HCEC 1CT (cell line): ENCODE measurements around the gene SERINC5.
"Not testable (repeated sequence)": the region's sequence is repeated elsewhere in the genome, so short reads cannot be mapped to it uniquely, and the experiment has no call there.

Experiments used
- DNase-seq: peaks from one replicate; pipeline ENCODE4 v3.0.0-alpha.2; 2017

SERINC5 gene

GRCh38 chr5:80194468-80194867, 61.4 kb downstream of the SERINC5 start:
- no peak for DNase-seq

GRCh38 chr5:80193401-80193800, 62.4 kb downstream of the SERINC5 start:
- no peak for DNase-seq

GRCh38 chr5:80192507-80193241, 63.2 kb downstream of the SERINC5 start:
- peak; percentile 46 for DNase-seq

GRCh38 chr5:80191991-80192398, 63.9 kb downstream of the SERINC5 start:
- no peak for DNase-seq

- DNase-seq: no peak
Measured at GRCh38 chr5:80191397-80191796, 64.5 kb downstream of the SERINC5 start.

DNA sequence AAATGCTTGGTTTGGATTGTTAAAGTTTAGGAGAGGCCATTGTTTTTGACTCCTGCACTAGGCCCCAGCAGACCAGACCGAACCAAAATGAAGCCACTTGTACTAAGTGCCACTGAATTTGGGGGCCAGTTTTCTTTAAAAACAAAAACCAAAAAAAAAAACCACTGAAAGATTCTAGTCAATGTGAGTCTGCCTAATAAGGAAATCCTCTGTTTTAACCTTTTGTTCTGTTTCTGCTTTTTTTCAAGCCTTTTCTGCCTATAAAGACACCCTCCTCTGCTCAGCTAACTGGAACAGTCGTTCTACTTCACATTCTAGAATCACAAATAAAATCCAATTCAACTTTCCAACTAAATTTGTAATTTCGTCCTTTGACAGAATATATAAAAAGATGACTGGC, 64.9 kb downstream of the SERINC5 start:
- DNase-seq: no peak

DNA sequence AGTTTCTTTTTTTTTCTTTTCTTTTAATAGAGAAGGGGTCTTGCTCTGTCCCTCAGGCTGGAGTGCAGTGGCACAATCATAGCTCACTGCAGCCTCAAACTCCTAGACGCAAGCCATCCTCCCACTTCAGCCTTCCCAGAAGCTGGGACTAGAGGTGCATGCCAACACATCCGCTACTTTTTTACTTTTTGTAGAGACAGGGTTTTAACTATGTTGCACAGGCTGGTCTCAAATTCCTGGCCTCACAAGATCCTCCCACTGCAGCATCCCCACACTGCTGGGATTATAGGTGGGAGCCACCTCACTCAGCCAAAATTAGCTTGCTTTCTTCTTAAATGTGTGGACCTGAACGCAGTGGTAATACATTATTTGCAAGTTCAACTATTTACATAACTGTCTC, 66.1 kb downstream of the SERINC5 start:
- no peak for DNase-seq

GRCh38 chr5:80189201-80189600, 66.6 kb downstream of the SERINC5 start:
- DNase-seq: no peak

DNA sequence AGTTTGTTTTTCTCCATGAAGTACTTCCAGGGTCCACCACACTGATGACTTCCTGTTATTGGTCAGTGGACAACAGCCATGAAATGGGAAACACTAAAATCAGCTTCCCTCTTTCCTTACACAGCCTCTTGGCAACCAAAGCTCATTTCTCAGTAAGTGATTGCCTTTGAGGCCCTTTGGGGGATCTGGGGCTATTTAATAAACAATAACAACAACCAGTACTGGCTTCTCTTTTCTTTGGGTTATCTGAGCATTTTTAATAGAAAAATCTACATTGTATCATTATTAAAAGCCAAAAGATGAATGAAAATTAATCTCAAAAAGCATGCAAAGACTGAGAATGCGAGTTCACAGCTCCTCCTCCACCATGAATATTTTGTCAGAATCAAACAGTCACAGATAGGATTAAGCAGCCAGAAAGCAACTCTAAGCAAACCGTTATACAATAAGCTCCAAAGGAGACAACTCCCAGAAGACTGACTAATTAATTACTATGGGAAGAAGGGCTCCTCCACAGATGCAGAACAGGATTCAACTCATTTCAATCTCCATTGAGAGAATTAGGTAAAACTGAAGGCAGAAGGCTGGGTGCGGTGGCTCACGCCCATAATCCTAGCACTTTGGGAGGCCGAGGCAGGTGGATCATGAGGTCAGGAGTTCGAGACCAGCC, 68.3 kb downstream of the SERINC5 start:
- no peak for DNase-seq

DNA sequence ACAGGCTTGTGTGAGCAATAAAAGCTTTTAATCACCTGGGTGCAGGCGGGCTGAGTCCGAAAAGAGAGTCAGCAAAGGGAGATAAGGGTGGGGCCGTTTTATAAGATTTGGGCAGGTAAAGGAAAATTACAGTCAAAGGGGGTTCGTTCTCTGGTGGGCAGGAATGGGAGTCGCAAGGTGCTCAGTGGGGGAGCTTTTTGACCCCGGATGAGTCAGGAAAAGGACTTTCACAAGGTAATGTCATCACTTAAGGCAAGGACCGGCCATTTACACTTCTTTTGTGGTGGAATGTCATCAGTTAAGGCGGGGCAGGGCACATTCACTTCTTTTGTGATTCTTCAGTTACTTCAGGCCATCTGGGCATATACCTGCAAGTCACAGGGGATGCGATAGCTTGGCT, 70.3 kb downstream of the SERINC5 start:
- DNase-seq: not testable (repeated sequence)

DNA sequence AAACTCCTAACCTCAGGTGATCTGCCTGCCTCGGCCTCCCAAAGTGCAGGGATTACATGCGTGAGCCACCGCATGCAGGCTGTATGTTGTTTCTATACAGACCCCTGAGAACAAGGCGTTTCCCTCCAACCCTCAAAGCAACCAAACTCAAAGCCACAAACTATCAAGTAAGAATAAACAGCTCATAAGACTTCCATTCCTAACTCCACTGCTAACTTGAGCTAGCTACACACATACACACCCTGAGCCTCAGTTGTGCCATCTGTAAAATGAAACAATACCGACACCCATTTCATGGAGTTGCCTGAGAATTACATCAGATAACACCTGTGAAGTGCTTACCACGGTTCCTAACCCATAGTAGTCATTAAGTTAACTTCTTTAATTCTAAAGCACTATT, 70.8 kb downstream of the SERINC5 start:
- DNase-seq: no peak

DNA sequence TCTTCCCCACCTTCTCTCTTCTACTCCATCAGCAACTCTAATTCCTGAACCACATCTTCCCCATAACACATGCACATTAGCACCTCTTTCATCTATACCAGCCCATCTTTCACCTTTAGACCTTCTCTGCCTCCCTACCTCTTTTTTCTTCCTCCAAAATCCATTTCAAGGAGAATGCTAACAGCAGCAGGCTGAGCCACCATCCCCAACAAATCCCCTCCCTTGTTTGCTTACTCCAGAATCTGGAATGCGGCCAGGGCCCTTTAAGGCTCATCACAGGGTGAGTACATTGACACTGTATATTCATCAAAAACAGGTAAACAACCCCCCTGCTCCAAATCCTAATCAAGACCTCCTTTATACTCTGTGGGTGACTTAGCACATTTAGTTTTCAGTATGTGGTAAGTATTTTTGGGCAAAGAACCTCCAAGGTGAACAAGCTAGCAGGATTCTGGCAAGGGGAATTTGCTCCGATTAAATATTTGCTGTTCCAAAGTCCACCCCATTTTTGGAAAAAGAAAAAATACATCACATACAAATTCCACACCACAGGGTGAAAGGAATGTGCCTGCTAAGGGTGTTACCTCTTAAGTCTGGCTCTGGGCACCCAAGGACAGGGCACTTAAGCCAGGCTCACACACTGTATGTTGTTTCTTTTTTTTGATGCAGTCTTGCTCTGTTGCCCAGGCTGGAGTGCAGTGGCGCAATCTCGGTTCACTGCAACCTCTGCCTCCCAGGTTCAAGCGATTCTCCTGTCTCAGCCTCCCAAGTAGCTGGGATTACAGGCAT, 71.4 kb downstream of the SERINC5 start:
- DNase-seq: no peak

- DNase-seq: not testable (repeated sequence)
Measured at GRCh38 chr5:80183728-80184234, 72.1 kb downstream of the SERINC5 start.

DNA sequence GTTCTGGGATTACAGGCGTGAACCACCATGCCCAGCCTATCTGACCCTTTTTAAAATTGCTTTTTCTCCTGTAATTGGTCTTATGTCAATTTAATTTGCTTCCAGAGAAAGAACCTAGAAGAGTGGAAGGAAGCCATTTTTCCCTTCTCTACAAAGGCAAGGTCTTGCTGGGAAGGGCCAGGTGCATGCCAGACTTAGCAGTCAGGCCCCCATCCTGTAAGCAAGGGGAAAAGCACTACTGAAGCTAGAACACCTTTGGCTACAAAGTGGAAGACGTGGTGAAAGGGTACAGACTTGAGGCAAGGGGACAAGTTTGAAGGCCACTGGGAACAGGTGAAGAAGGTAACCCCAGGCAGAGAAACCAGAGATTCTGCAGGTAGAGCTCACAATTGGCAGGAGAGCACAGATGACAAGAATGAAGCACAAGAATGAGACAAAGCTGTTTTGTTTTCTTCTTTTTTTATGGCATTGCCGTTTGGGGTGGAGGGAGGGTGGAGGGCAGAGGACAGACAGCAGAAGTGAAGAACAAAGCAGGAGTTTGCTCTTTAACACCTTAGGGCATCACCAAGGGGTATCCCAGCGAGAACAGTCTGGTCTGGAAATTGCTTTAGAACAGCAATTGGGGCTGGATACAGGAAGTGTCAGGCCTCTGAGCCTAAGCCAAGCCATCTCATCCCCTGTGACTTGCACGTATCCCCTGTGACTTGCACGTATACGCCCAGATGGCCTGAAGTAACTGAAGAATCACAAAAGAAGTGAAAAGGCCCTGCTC, 72.9 kb downstream of the SERINC5 start:
- no peak for DNase-seq

DNA sequence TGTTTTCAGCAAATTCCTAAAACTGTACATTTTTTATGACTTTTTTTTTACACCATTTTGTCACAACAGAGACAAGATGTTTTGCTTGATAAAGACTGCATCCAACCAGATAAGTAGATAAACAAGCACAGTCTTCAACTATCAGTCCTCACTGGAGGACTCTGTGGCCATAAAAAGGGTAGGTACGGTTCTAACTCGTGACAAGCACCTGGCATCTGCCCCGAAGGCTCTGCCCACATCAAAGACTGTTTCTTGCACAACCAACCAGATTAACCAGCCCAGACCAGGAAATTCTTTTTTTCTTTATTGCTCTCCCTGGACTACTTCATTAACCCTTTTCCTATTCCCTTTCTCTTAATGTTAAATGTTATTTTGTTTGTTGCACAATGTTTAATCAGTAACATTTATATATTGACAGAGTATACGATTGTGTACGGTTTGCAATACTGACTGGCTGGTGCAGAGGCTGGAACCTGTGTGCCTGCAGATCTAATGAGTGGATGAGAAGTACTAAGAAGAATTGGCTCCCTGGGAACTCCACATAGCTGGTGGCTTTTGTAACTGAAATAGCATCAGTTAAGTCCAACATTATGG, 74.1 kb downstream of the SERINC5 start:
- no peak for DNase-seq

DNA sequence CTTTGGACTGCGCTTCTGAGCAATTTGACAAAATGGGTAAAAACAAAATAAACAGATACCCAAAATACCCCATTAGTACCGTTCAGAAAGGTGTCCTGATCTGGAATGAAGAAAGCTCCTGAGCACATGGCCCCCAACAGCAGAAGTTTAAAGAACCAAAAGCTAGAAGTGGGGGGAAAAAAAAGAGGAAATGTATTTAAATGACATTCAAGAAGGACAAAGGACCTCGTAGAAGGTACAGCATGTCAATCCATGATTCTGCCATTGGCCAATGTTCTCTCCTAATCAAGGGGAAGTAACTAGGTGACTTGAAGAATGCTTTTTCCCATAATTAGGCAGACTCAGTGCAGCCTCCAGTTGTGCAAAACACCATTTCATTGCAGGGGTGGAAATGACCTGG, 78.6 kb downstream of the SERINC5 start:
- no peak for DNase-seq

DNA sequence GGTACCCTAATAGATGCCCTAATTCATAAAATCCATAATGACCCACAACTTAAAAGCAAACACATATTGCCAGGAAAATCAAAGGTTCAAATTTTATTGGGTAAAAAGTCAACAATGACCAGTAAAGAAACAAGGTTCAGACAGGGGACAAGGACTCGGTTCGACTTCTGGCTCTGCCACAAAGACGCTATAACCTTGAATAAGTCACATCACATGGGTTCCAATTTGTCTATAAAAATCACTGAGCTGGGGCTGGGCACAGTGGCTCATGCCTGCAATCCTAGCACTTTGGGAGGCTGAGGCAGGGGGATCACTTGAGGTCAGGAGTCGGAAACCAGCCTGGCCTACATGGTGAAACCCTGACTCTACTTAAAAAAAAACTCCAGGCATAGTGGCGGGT, 80.5 kb downstream of the SERINC5 start:
- DNase-seq: no peak

- DNase-seq: no peak
Measured at GRCh38 chr5:80174790-80175189, 81.1 kb downstream of the SERINC5 start.

DNA sequence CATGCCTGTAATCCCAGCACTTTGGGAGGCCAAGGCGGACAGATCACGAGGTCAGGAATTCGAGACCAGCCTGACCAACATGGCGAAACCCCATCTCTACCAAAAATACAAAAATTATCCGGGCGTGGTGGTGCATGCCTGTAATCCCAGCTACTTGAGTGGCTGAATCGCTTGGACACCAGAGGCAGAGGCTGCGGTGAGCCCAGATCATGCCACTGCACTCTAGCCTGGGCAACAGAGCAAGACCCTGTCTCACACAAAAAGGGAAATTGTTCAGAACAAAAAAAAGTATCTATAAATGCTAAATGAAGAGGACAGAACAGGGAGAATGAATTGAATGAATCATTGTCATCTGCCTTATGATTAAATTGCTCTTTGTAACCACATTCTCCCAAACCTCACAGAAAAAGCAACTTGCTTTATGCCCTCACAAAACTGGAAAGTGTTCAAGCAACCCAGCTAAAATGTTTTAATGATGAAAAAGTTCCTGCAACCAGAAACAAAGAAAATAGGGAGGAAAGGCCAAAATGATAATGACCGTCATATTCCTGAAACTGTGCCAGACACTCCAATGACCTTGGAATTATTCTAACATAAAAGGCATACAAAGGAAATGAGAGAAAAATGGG, 83.7 kb downstream of the SERINC5 start:
- no peak for DNase-seq

DNA sequence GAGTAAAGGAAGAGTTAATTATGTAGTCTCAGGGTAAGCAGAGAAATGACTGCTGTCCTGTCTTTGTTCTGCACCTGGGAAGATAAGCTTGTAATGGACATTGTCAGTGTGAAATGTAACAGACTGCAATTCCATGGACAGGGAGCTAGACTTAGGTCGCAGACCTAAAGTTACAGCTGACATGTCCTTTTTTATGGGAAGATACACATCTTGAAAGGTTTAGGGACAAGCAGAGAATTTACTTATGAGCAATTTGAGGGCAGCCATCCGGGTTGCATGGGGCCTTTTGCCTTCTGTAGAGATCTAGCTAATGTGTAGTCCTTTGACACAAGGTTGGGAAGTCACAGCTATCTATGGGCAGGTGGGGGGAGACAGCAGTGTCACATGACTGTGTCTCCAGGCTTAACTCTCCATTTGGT, 85.7 kb downstream of the SERINC5 start:
- no peak for DNase-seq

DNA sequence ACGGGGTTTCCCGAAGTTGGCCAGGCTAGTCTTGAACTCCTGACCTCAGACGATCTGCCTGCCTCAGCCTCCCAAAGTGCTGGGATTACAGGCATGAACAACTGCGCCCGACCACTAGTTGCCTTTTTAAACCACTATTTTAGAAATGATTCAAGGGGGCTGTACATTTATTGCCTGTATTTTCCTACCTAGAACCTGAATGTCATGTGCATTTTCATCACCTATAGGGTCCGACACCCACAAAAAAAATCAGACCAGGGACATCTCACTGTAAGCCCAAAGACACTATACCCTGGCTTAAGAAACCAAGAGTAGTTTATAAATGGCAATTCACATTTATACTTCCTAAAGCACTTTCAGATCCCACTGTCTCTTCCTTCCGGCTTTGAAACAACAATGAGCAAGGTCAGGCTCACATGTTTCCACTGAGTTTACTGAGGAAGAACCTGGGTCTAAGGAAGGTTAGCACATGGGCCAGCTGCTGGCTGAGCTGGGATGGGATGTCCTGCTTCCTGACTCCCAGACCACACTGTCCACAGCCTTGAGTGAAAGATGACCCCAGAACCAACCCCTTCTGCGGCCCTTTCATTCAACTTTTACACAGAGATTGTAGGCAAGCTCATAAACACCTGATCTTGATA, 87.3 kb downstream of the SERINC5 start:
- DNase-seq: no peak
